LNCaP clone FGC (cell line): Measurements from ENCODE around the gene DSCAM.
"Not testable (repeated sequence)": the region's sequence is repeated elsewhere in the genome, so short reads cannot be mapped to it uniquely, and the experiment has no call there.

Experiments
- DNase-seq: peaks from one replicate; pipeline ENCODE4 v3.0.0-alpha.2; 2011; ENCODE audit warnings: low read depth
- H3K4me3 ChIP-seq: 2 replicates; pipeline ENCODE4 v1.5.1; 2011; ENCODE audit warnings: mild to moderate bottlenecking, low read depth, low read length, control low read depth
- CTCF ChIP-seq: IDR thresholded peaks from 2 replicates; pipeline ENCODE4 v1.5.1; 2012; ENCODE audit warnings: mild to moderate bottlenecking; ENCODE audit not compliant: control insufficient read depth, insufficient read depth; ENCODE audit errors: extremely low read depth

DSCAM gene

GRCh38 chr21:40043423-40043822 is 803.5 kb downstream of the DSCAM start:
- peak; percentile 51 for TF ChIP-seq CTCF
- peak; percentile 18 for DNase-seq

GRCh38 chr21:40041446-40041845 is 805.5 kb downstream of the DSCAM start:
- no peak for TF ChIP-seq CTCF

More at GRCh38 chr21:40043423-40043822, 803.5 kb downstream of the DSCAM start:
- no peak overlapping the region for H3K4me3 ChIP-seq

GRCh38 chr21:40033156-40033782 is 813.7 kb downstream of the DSCAM start:
- DNase-seq, H3K4me3 ChIP-seq: not testable (repeated sequence)

More at GRCh38 chr21:40041446-40041845, 805.5 kb downstream of the DSCAM start:
- H3K4me3 ChIP-seq, result no peak overlapping the region
- DNase-seq, result no peak

- no peak for TF ChIP-seq CTCF
- no peak for DNase-seq
- no peak overlapping the region for H3K4me3 ChIP-seq
Measured at GRCh38 chr21:40029888-40030287, 817.1 kb downstream of the DSCAM start.

GRCh38 chr21:40028393-40028792 is 818.6 kb downstream of the DSCAM start:
- H3K4me3 ChIP-seq, DNase-seq: not testable (repeated sequence)

GRCh38 chr21:40021558-40022351 is 825.2 kb downstream of the DSCAM start:
- DNase-seq, result no peak
- TF ChIP-seq CTCF, result no peak
- no peak overlapping the region for H3K4me3 ChIP-seq

- no peak for DNase-seq
- no peak overlapping the region for H3K4me3 ChIP-seq
- TF ChIP-seq CTCF, result no peak
Measured at GRCh38 chr21:40020651-40021050, 826.3 kb downstream of the DSCAM start.

- DNase-seq, result no peak
- TF ChIP-seq CTCF, result no peak
- no peak overlapping the region for H3K4me3 ChIP-seq
Measured at GRCh38 chr21:40018871-40019475, 828.0 kb downstream of the DSCAM start.
